Right renal cortex interstitium (tissue), 3 donors: Measurements from ENCODE around the gene POTEM. TPM values are rescaled to one million over a fixed set of nuclear protein-coding genes. Genes with fewer than 3 reads are reported as not detected.
"Not testable (repeated sequence)": the region's sequence is repeated elsewhere in the genome, so short reads cannot be mapped to it uniquely, and the experiment has no call there.

Source experiments
- DNase-seq, 3 donors: peaks; one replicate each; pipeline ENCODE4 v3.0.0-alpha.2; 2013; ENCODE audit warnings: low read depth in 3 of 3, low spot score in 2 of 3
- polyA plus RNA-seq, 3 donors: library from polyadenylated mRNA; unstranded; fragments of 120-200 nt; gene quantifications; one replicate each; pipeline ENCODE4 v1.2.1, GENCODE V29; 2013; ENCODE audit not compliant: insufficient read length in 3 of 3

POTEM gene
- polyA plus RNA-seq, 3 donors = not detected

GRCh38 chr14:19036811-19037382, 69.7 kb downstream of the POTEM start:
- DNase-seq = not testable (repeated sequence)

GRCh38 chr14:19038060-19038664, 70.9 kb downstream of the POTEM start:
- DNase-seq = not testable (repeated sequence)

- DNase-seq = not testable (repeated sequence)
Observed at GRCh38 chr14:19038785-19039184, 71.6 kb downstream of the POTEM start.

GRCh38 chr14:19043384-19043783, 76.2 kb downstream of the POTEM start:
- DNase-seq = not testable (repeated sequence)
